Aorta (tissue), 5 donors: ENCODE data around the gene CSNK1A1L. TPM values are rescaled to one million over a fixed set of nuclear protein-coding genes. Genes with fewer than 3 reads are reported as not detected.

Source experiments
- ATAC-seq: fragments of 200-7000 bp; cut with Tn5 transposase; one replicate; pipeline ENCODE4 v1.9.1; 2022; ENCODE audit warnings: moderate library complexity; ENCODE audit not compliant: low FRiP score
- DNase-seq, 2 donors: peaks; one replicate each; pipeline ENCODE4 v3.0.0-alpha.2; 2020
- H3K27ac ChIP-seq, 2 donors: one replicate each; pipeline ENCODE4 v1.5.1; 2013; ENCODE audit warnings: low read length in 2 of 2, mild to moderate bottlenecking in 2 of 2, moderate library complexity in 2 of 2, control low read depth in 1 of 2, inconsistent platforms in 1 of 2, low read depth in 1 of 2
- H3K27me3 ChIP-seq, 2 donors: one replicate each; pipeline ENCODE4 v1.6.1; 2013; ENCODE audit warnings: control low read depth in 1 of 2, low read length in 1 of 2, mild to moderate bottlenecking in 1 of 2, moderate library complexity in 1 of 2; ENCODE audit not compliant: insufficient read depth in 2 of 2, control insufficient read depth in 1 of 2
- H3K36me3 ChIP-seq, 2 donors: one replicate each; pipeline ENCODE4 v1.6.1; 2013; ENCODE audit warnings: control low read depth in 1 of 2, low read length in 1 of 2, mild to moderate bottlenecking in 1 of 2; ENCODE audit not compliant: insufficient read depth in 2 of 2, control insufficient read depth in 1 of 2
- H3K4me1 ChIP-seq, 2 donors: one replicate each; pipeline ENCODE4 v1.6.1; 2013; ENCODE audit warnings: low read length in 2 of 2, control low read depth in 1 of 2, mild to moderate bottlenecking in 1 of 2, moderate library complexity in 1 of 2; ENCODE audit not compliant: insufficient read depth in 2 of 2, control insufficient read depth in 1 of 2
- H3K4me3 ChIP-seq, 2 donors: one replicate each; pipeline ENCODE4 v1.5.1; 2013; ENCODE audit warnings: low read length in 2 of 2, control low read depth in 1 of 2, mild to moderate bottlenecking in 1 of 2
- H3K9me3 ChIP-seq: one replicate; pipeline ENCODE4 v1.6.1; 2013; ENCODE audit warnings: mild to moderate bottlenecking, low read length; ENCODE audit not compliant: control insufficient read depth
- WGBS, 2 donors: extraction: QIAGEN DNeasy Blood & Tissue Kit; methylation state at CpG; one replicate each; pipeline ENCODE4 v1.1.7; 2013; 5-methylcytosine and 5-hydroxymethylcytosine counted together
- intact Hi-C, 2 donors: fragments of 100-400 bp; cut with DNase I; formaldehyde crosslinking; loops; one replicate each; pipeline versions ENCODE4 v1.14.2 to v1.15.0; 2022
- long read RNA-seq, 2 donors: library from polyadenylated mRNA; unstranded; transcript quantifications; one replicate each; pipeline ENCODE4 v2.0.0, GENCODE V29; 2020 to 2021
- polyA plus RNA-seq, 2 donors: library from polyadenylated mRNA; stranded (reverse); fragments of 200-250 nt; gene quantifications; one replicate each; pipeline ENCODE4 v1.2.3, GENCODE V29; 2013
- total RNA-seq, 2 donors: library from RNA; stranded (reverse); fragmentation: NEBNext Ultra II Directional; extraction: Animal tissue kit (Norgen Biotek cat#: 25700); gene quantifications; one replicate each; pipeline ENCODE4 v1.2.1, GENCODE V29; 2021
- donor health status: healthy with polysubstance abuse.
- donor health status: Bipolar disorder and iron deficiency.
- donor health status: DM: no; HTN: no; CAD: no.
- donor health status: DM: no; HTN: no; CAD: no.
- donor health status: DM: yes; HTN: yes; CAD: no.

The CSNK1A1L gene
- total RNA-seq: not detected
- not detected for polyA plus RNA-seq
- long read RNA-seq, donor 1: 0 reads
- long read RNA-seq, donor 2: 0 reads

- Histone ChIP-seq H3K36me3 (no peaks in the 10 kb centered on the region), H3K4me1 (no peaks in the 10 kb centered on the region), H3K27me3 (no peaks in the 10 kb centered on the region), H3K27ac (no peak within 1 kb of the TSS), H3K9me3 (no peaks in the 10 kb centered on the region), H3K4me3 (no peak within 1 kb of the TSS)
- no peak for DNase-seq
- intact Hi-C loops: loop anchor here in 1 of 2 donors (5.0 kb wide), 1 partner anchor 497 kb away; no protein-coding TSS in a partner anchor
- WGBS, 2 donors: 91 to 95% methylated on average over 26 of the region's 26 CpGs
- ATAC-seq: no peak
These were observed at the start of gene CSNK1A1L for GRCh38 chr13:37105251-37105714. Gene CSNK1A1L, minus strand, starts transcription at chr13:37105664. Its CDS starts 408 bp downstream, at chr13:37105256.

GRCh38 chr13:37149380-37149779 lies 43.9 kb upstream of the CSNK1A1L start:
- Histone ChIP-seq H3K4me3 (no peak overlapping the region), H3K36me3 (no peaks in the 10 kb centered on the region), H3K27ac (no peak overlapping the region), H3K4me1 (peaks cover 0 to 1% of the 10 kb centered on the region in 2 donors), H3K9me3 (no peaks in the 10 kb centered on the region), H3K27me3 (no peaks in the 10 kb centered on the region)
- intact Hi-C loops: no loop called here
- ATAC-seq (no peak), DNase-seq (no peak)
- 60 to 62% methylated on average over 3 of the region's 3 CpGs for WGBS, 2 donors

DNA sequence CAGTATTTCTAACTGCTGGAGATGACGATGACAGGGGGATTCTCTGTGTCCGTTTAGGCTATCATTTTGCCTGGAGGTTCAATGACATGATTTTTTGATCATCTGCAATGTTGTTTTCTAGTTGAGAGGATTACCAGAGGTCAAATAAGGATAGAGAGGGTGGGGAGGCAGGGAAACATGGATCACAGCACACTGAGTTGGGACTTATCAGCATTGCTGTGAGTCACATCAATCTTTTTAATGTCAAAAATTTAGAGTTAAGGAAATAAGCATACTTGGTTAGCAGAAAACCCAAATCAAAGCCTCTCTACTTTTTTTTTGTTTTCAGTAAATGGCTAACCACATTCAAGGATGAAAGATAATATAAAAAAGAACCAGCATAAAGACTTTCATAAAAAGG lies 43.0 kb upstream of the CSNK1A1L start:
- H3K27ac ChIP-seq: no peak overlapping the region
- H3K9me3 ChIP-seq: no peaks in the 10 kb centered on the region
- H3K4me3 ChIP-seq: no peak overlapping the region
- peaks cover 0 to 1% of the 10 kb centered on the region in 2 donors for H3K4me1 ChIP-seq
- no peaks in the 10 kb centered on the region for H3K36me3 ChIP-seq
- 82 to 86% methylated on average over 2 of the region's 2 CpGs for WGBS, 2 donors
- ATAC-seq (no peak), DNase-seq (no peak)
- H3K27me3 ChIP-seq: no peaks in the 10 kb centered on the region
- intact Hi-C loops: no loop called here

GRCh38 chr13:37144661-37145060 lies 39.2 kb upstream of the CSNK1A1L start:
- H3K36me3 ChIP-seq: no peaks in the 10 kb centered on the region
- no peak overlapping the region for H3K27ac ChIP-seq
- no peaks in the 10 kb centered on the region for H3K9me3 ChIP-seq
- H3K4me3 ChIP-seq: no peak overlapping the region
- H3K4me1 ChIP-seq: peaks cover 0 to 1% of the 10 kb centered on the region in 2 donors
- H3K27me3 ChIP-seq: no peaks in the 10 kb centered on the region
- ATAC-seq (no peak), DNase-seq (no peak)
- intact Hi-C loops: no loop called here

- intact Hi-C loops: no loop called here
- H3K27me3 ChIP-seq: no peaks in the 10 kb centered on the region
- no peak for ATAC-seq
- DNase-seq: no peak
- 0 to 2% methylated on average over 1 of the region's 1 CpG for WGBS, 2 donors
- peaks cover 0 to 1% of the 10 kb centered on the region in 2 donors for H3K4me1 ChIP-seq
- no peak overlapping the region for H3K27ac ChIP-seq
- no peaks in the 10 kb centered on the region for H3K36me3 ChIP-seq
- no peak overlapping the region for H3K4me3 ChIP-seq
- peaks cover 1% of the 10 kb centered on the region for H3K9me3 ChIP-seq
These were observed 38.4 kb upstream of the CSNK1A1L start for GRCh38 chr13:37143911-37144310.

DNA sequence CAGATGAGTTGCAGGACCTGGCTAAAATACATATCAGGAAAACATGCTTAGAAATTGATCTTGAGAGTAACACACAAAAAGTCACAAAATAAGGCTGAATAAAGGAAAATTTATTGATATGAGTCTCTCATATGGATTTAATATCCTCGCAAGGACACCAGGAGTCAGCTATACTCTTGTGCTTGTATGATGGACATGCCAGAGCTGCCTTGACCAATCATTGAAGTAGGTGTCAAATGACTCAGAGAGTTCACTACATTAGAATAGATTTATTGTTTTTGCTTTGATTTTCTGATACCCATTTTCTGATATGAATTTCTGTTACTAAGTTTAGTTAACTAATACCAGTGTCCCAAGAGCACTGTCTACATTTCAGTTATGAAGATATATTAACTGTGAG lies 37.4 kb upstream of the CSNK1A1L start:
- peaks cover 1% of the 10 kb centered on the region for H3K9me3 ChIP-seq
- 99 to 100% methylated on average over 1 of the region's 1 CpG for WGBS, 2 donors
- DNase-seq (no peak), ATAC-seq (no peak)
- no peaks in the 10 kb centered on the region for H3K36me3 ChIP-seq
- no peak overlapping the region for H3K27ac ChIP-seq
- H3K4me1 ChIP-seq: no peaks in the 10 kb centered on the region
- intact Hi-C loops: no loop called here
- H3K27me3 ChIP-seq: no peaks in the 10 kb centered on the region
- no peak overlapping the region for H3K4me3 ChIP-seq

DNA sequence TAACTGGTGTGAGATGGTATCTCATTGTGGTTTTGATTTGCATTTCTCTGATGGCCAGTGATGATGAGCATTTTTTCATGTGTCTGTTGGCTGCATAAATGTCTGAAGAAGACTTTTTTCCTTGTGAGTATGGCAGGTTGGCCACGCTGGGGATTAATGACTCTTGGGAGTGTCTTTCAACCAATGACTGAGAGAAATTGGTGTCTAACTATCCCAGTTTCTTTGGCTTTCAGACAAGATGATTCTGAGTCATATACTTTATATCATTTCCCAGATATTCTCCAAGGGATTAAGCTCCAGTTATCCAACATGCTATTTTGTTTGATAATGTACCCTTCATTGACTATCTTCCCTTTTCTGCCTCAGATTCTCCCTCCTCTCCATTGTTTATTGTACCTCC lies 35.5 kb upstream of the CSNK1A1L start:
- Histone ChIP-seq H3K27me3 (no peaks in the 10 kb centered on the region), H3K4me3 (no peak overlapping the region), H3K4me1 (no peaks in the 10 kb centered on the region), H3K9me3 (peaks cover 1% of the 10 kb centered on the region), H3K27ac (no peak overlapping the region), H3K36me3 (no peaks in the 10 kb centered on the region)
- no peak for DNase-seq
- intact Hi-C loops: no loop called here
- 86 to 95% methylated on average over 1 of the region's 1 CpG for WGBS, 2 donors
- ATAC-seq: no peak

- WGBS, 2 donors: 42 to 49% methylated on average over 1 of the region's 1 CpG
- H3K36me3 ChIP-seq: no peaks in the 10 kb centered on the region
- peaks cover 1% of the 10 kb centered on the region for H3K9me3 ChIP-seq
- intact Hi-C loops: no loop called here
- no peak overlapping the region for H3K4me3 ChIP-seq
- ATAC-seq: no peak
- no peak for DNase-seq
- H3K27ac ChIP-seq: no peak overlapping the region
- H3K27me3 ChIP-seq: no peaks in the 10 kb centered on the region
- no peaks in the 10 kb centered on the region for H3K4me1 ChIP-seq
These were observed 33.9 kb upstream of the CSNK1A1L start for GRCh38 chr13:37139356-37139755.

DNA sequence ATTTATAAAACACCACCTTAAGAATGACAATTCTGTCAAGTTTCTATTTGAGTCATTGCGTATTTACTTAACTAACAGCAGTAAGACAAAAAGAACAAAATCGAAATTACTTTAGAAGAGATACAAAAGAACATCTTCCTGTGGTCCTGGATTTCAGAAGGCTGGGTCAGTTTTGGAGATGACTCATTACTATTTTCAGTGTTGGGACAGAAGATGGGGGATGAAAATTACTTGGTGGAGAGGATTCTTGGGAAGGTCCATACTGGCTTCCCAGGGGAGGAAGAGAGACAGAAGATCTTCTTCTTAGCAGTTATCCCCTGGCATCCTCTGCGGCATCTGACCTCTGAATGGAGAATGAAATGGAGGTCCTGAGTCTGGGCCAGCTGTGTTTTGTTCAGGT lies 33.5 kb upstream of the CSNK1A1L start:
- Histone ChIP-seq H3K9me3 (peaks cover 1% of the 10 kb centered on the region), H3K4me3 (no peak overlapping the region), H3K27ac (no peak overlapping the region), H3K4me1 (no peaks in the 10 kb centered on the region), H3K36me3 (no peaks in the 10 kb centered on the region), H3K27me3 (no peaks in the 10 kb centered on the region)
- ATAC-seq (no peak), DNase-seq (no peak)
- intact Hi-C loops: no loop called here
- 92 to 93% methylated on average over 3 of the region's 3 CpGs for WGBS, 2 donors
